HepG2 (cell line): ENCODE data around the gene C19orf73. TPM values are rescaled to one million over a fixed set of nuclear protein-coding genes. Genes with fewer than 3 reads are reported as not detected.

Source experiments
- FOXK2 ChIP-seq: fragments of 450-650 bp; IDR thresholded peaks from 2 replicates; pipeline ENCODE4 v1.6.1; 2016
- GPN1 ChIP-seq: sonication (generic); formaldehyde crosslinking; IDR thresholded peaks from 2 replicates; pipeline ENCODE4 v1.5.1; 2020; ENCODE audit warnings: missing genetic modification reagents, borderline replicate concordance
- NR2F6 ChIP-seq, 2 experiments: IDR thresholded peaks; 2 replicates each; pipeline ENCODE4 v1.6.1; 2016; ENCODE audit warnings: antibody characterized with exemption in 1 of 2, mild to moderate bottlenecking in 1 of 2
- PAX8 ChIP-seq: sonication (generic); formaldehyde crosslinking; IDR thresholded peaks from 2 replicates; pipeline ENCODE4 v1.8.0; 2022; ENCODE audit warnings: mild to moderate bottlenecking, missing genetic modification reagents, borderline replicate concordance
- RCOR2 ChIP-seq: IDR thresholded peaks from 2 replicates; pipeline ENCODE4 v1.6.1; 2016; ENCODE audit warnings: missing biosample characterization, missing genetic modification reagents
- TARDBP ChIP-seq: sonication (generic); formaldehyde crosslinking; IDR thresholded peaks from 2 replicates; pipeline ENCODE4 v1.8.0; 2022; ENCODE audit warnings: mild to moderate bottlenecking, missing genetic modification reagents
- ZBTB38 ChIP-seq: sonication (generic); formaldehyde crosslinking; IDR thresholded peaks from 2 replicates; pipeline ENCODE4 v1.5.1; 2020; ENCODE audit warnings: mild to moderate bottlenecking, missing genetic modification reagents
- ZBTB42 ChIP-seq: sonication (generic); formaldehyde crosslinking; IDR thresholded peaks from 2 replicates; pipeline ENCODE4 v1.5.0; 2020; ENCODE audit warnings: mild to moderate bottlenecking, missing genetic modification reagents
- ZMYM2 ChIP-seq: sonication (generic); formaldehyde crosslinking; IDR thresholded peaks from 2 replicates; pipeline ENCODE4 v1.8.0; 2022; ENCODE audit warnings: mild to moderate bottlenecking, missing genetic modification reagents
- ZNF256 ChIP-seq: sonication (generic); formaldehyde crosslinking; conservative IDR thresholded peaks from 2 replicates; pipeline ENCODE4 v1.4.0; 2020; ENCODE audit warnings: missing genetic modification reagents
- ZNF3 ChIP-seq: IDR thresholded peaks from 2 replicates; pipeline ENCODE4 v1.7.0; 2017; ENCODE audit warnings: inconsistent platforms
- ZNF558 ChIP-seq: sonication (generic); formaldehyde crosslinking; IDR thresholded peaks from 2 replicates; pipeline ENCODE4 v1.9.0; 2022; ENCODE audit warnings: mild to moderate bottlenecking, missing genetic modification reagents, borderline replicate concordance
- ZNF75D ChIP-seq: sonication (generic); formaldehyde crosslinking; IDR thresholded peaks from 2 replicates; pipeline ENCODE4 v1.8.1; 2023; ENCODE audit warnings: missing genetic modification reagents, mild to moderate bottlenecking, borderline replicate concordance
- polyA plus RNA-seq, 8 experiments: library from polyadenylated mRNA; depleted of rRNA in 3 of 8; stranded (reverse) in 7 of 8; unstranded in 1 of 8; fragments of >200 nt; fragmentation: Illumina TruSeq in 4 of 8; extraction: Trizol in 4 of 8; gene quantifications; 2 replicates each; pipeline versions ENCODE4 v1.2.1 to v1.2.3, GENCODE V29; 2011 to 2016; ENCODE audit warnings: low read depth in 4 of 8, missing spikeins in 1 of 8, mixed read lengths in 1 of 8; ENCODE audit not compliant: insufficient read depth in 1 of 8
- total RNA-seq, 5 experiments: library from RNA; depleted of rRNA; stranded (reverse); fragments of >200 nt; fragmentation: Illumina TruSeq; extraction: Trizol; gene quantifications; 2 replicates each; pipeline ENCODE4 v1.2.3, GENCODE V29; 2016; ENCODE audit warnings: low read depth in 1 of 5
- TF ChIP-seq, protein P1 (sequence below): IDR thresholded peaks from 2 replicates; pipeline ENCODE4 v1.6.1; 2016; ENCODE audit warnings: control low read depth
- TF ChIP-seq, protein P2 (sequence below), 2 experiments: sonication (generic) in 1 of 2; formaldehyde crosslinking in 1 of 2; IDR thresholded peaks; 2 replicates each; pipeline versions ENCODE4 v1.5.1 to v1.6.1; 2011 to 2020; ENCODE audit warnings: borderline replicate concordance in 1 of 2, low read depth in 1 of 2, low read length in 1 of 2, mild to moderate bottlenecking in 1 of 2, missing genetic modification reagents in 1 of 2, moderate library complexity in 1 of 2
- TF ChIP-seq, protein P3 (sequence below): sonication (generic); formaldehyde crosslinking; IDR thresholded peaks from 2 replicates; pipeline ENCODE4 v1.8.1; 2023; ENCODE audit warnings: mild to moderate bottlenecking, missing genetic modification reagents
- TF ChIP-seq, protein P4 (sequence below): sonication (generic); formaldehyde crosslinking; IDR thresholded peaks from 2 replicates; pipeline ENCODE4 v1.4.0; 2020; ENCODE audit warnings: missing genetic modification reagents
- TF ChIP-seq, protein P5 (sequence below): sonication (generic); formaldehyde crosslinking; IDR thresholded peaks from 2 replicates; pipeline ENCODE4 v1.9.0; 2021; ENCODE audit warnings: missing genetic modification reagents, borderline replicate concordance

Gene C19orf73
- total and polyA plus RNA-seq, 2 of the 13 experiments (the other 11 are each of a cell fraction or from before 2014, with no cell fraction given), result 1.4 to 1.5 TPM

DNA sequence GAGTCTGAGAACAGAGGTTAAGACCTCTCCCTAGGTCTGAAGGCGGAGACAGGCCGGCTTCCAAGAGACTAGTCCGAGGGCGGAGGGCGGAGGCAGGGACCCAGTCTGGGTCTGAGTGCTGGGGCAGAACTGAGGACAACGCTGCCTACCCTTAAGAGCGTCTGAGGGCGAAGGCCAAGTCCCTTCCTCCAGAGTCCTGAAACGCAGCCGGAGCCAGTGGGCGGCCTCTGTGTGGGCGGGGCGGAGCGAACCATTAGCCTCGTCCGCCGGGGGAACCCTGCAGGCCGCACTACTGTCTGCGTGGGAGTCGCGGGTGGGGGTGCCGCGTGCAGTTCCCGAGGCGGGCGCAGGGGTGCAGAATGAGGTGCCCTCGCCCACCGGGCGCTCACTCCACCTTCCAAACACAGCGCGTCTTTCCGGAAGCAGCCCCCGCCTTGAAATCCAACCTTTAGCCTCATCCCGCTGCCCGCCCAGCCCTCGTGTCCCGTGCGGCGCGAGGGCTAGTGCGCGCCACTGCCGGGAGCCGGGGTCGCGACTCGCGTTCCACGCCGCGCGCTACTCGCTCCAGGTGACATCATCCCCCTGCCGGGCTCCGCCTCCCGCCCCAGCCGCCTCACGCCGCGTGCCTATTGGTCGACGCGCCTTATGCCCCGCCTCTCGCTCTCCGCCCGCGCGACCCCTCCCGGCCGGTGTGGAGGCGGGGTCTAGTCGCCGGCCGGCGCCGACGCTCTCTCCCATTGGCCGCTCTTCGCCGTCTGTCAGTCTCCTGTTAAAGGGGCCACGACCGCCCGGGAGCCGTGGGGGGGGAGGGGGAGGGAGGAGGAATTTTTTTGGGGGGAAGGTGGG is at the start of gene C19orf73 (continued):
- TF ChIP-seq TARDBP (CRISPR knock-in tag) (peak; percentile 65; the same call in 1 of the 2 replicates), ZNF3 (CRISPR knock-in tag) (peak; percentile 58; the same call in 1 of the 2 replicates), ZMYM2 (CRISPR knock-in tag) (peak; percentile 69; the same call in 1 of the 2 replicates), ZNF256 (0 out of 2 replicates have a peak, but pooled peaks have one; percentile 41), ZNF558 (no peak), ZBTB42 (CRISPR knock-in tag) (0 out of 2 replicates have a peak, but pooled peaks have one; percentile 53), PAX8 (CRISPR knock-in tag) (no peak), FOXK2 (peak; percentile 93), ZNF75D (no peak), NR2F6 (IDR thresholded peaks at IDR 0.05) (no peak), NR2F6 (CRISPR knock-in tag; IDR thresholded peaks at IDR 0.05) (no peak), RCOR2 (CRISPR knock-in tag) (peak; percentile 56), ZBTB38 (peak; percentile 80), GPN1 (no peak)
- TF ChIP-seq, protein P1, sequence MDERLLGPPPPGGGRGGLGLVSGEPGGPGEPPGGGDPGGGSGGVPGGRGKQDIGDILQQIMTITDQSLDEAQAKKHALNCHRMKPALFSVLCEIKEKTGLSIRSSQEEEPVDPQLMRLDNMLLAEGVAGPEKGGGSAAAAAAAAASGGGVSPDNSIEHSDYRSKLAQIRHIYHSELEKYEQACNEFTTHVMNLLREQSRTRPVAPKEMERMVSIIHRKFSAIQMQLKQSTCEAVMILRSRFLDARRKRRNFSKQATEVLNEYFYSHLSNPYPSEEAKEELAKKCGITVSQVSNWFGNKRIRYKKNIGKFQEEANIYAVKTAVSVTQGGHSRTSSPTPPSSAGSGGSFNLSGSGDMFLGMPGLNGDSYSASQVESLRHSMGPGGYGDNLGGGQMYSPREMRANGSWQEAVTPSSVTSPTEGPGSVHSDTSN, result peak; percentile 81
- TF ChIP-seq, protein P2, sequence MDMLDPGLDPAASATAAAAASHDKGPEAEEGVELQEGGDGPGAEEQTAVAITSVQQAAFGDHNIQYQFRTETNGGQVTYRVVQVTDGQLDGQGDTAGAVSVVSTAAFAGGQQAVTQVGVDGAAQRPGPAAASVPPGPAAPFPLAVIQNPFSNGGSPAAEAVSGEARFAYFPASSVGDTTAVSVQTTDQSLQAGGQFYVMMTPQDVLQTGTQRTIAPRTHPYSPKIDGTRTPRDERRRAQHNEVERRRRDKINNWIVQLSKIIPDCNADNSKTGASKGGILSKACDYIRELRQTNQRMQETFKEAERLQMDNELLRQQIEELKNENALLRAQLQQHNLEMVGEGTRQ (IDR thresholded peaks at IDR 0.05; ENCODE audit: low read depth, low read length), result no peak
- TF ChIP-seq, protein P2 (CRISPR knock-in tag; IDR thresholded peaks at IDR 0.05; ENCODE audit: borderline replicate concordance), result no peak; the same call in 1 of the 2 replicates
- TF ChIP-seq, protein P3, sequence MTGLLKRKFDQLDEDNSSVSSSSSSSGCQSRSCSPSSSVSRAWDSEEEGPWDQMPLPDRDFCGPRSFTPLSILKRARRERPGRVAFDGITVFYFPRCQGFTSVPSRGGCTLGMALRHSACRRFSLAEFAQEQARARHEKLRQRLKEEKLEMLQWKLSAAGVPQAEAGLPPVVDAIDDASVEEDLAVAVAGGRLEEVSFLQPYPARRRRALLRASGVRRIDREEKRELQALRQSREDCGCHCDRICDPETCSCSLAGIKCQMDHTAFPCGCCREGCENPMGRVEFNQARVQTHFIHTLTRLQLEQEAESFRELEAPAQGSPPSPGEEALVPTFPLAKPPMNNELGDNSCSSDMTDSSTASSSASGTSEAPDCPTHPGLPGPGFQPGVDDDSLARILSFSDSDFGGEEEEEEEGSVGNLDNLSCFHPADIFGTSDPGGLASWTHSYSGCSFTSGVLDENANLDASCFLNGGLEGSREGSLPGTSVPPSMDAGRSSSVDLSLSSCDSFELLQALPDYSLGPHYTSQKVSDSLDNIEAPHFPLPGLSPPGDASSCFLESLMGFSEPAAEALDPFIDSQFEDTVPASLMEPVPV (CRISPR knock-in tag), result peak; percentile 82
- TF ChIP-seq, protein P4, sequence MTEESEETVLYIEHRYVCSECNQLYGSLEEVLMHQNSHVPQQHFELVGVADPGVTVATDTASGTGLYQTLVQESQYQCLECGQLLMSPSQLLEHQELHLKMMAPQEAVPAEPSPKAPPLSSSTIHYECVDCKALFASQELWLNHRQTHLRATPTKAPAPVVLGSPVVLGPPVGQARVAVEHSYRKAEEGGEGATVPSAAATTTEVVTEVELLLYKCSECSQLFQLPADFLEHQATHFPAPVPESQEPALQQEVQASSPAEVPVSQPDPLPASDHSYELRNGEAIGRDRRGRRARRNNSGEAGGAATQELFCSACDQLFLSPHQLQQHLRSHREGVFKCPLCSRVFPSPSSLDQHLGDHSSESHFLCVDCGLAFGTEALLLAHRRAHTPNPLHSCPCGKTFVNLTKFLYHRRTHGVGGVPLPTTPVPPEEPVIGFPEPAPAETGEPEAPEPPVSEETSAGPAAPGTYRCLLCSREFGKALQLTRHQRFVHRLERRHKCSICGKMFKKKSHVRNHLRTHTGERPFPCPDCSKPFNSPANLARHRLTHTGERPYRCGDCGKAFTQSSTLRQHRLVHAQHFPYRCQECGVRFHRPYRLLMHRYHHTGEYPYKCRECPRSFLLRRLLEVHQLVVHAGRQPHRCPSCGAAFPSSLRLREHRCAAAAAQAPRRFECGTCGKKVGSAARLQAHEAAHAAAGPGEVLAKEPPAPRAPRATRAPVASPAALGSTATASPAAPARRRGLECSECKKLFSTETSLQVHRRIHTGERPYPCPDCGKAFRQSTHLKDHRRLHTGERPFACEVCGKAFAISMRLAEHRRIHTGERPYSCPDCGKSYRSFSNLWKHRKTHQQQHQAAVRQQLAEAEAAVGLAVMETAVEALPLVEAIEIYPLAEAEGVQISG (CRISPR knock-in tag), result peak; percentile 69
- TF ChIP-seq, protein P5, sequence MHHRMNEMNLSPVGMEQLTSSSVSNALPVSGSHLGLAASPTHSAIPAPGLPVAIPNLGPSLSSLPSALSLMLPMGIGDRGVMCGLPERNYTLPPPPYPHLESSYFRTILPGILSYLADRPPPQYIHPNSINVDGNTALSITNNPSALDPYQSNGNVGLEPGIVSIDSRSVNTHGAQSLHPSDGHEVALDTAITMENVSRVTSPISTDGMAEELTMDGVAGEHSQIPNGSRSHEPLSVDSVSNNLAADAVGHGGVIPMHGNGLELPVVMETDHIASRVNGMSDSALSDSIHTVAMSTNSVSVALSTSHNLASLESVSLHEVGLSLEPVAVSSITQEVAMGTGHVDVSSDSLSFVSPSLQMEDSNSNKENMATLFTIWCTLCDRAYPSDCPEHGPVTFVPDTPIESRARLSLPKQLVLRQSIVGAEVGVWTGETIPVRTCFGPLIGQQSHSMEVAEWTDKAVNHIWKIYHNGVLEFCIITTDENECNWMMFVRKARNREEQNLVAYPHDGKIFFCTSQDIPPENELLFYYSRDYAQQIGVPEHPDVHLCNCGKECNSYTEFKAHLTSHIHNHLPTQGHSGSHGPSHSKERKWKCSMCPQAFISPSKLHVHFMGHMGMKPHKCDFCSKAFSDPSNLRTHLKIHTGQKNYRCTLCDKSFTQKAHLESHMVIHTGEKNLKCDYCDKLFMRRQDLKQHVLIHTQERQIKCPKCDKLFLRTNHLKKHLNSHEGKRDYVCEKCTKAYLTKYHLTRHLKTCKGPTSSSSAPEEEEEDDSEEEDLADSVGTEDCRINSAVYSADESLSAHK (CRISPR knock-in tag), result no peak
